ENCODE data around the gene TRABD2B. TPM values are rescaled to one million over a fixed set of nuclear protein-coding genes. Genes with fewer than 3 reads are reported as not detected.

TRABD2B gene
- total RNA-seq, 3 donors from 2014 or later, result 1.4 to 3.7 (median 2.3) TPM

DNA sequence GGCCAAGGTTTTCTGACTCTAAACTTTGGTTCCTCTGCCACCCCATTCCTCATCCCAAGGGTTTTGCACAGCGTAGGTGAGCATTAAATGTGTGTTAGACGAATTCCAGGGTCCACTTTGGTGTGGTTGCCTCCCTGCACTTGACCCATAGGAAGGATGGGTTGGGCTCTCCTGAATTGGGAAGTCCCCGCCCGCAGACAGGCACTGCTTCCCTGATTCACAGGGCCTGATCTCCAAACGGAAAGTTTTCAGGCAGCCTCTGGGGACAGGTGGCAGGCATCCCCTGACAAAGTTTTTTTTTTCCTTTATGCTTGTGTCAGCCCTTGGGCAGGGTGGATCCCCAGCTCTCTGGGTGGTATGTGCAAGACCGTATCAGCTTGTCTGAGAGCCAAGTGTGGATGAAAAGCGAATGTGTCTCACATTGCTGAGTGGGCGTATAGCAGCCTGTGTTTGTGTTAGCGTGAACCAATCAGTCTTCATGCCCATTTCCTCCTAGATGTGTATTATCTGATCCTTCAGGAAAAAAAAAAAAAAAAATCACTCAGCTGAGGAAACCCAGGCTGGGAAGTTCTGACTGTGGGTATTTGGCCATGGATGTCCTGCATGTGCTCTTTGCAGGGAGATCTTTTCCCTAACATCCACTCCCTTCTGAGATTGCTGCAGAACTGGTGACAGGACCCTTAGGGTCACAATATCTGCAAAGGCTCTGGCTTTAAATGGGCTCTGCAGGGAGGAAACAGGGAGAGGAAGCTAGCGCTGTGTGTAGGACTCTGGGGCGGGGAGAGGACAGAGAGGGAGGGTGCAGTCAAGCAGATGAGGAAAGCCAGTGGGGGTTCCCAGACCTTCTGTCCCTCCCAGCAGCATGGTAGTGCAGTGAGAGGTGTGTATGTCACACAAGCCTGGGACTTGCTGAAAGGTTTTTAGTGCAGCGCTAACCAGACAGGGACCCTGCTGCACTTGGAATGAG, 42.2 kb upstream of the TRABD2B start:
- TF ChIP-seq, protein P1, sequence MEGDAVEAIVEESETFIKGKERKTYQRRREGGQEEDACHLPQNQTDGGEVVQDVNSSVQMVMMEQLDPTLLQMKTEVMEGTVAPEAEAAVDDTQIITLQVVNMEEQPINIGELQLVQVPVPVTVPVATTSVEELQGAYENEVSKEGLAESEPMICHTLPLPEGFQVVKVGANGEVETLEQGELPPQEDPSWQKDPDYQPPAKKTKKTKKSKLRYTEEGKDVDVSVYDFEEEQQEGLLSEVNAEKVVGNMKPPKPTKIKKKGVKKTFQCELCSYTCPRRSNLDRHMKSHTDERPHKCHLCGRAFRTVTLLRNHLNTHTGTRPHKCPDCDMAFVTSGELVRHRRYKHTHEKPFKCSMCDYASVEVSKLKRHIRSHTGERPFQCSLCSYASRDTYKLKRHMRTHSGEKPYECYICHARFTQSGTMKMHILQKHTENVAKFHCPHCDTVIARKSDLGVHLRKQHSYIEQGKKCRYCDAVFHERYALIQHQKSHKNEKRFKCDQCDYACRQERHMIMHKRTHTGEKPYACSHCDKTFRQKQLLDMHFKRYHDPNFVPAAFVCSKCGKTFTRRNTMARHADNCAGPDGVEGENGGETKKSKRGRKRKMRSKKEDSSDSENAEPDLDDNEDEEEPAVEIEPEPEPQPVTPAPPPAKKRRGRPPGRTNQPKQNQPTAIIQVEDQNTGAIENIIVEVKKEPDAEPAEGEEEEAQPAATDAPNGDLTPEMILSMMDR (IDR thresholded peaks at IDR 0.05), result no peak
- no peak for TF ChIP-seq POLR2A (IDR thresholded peaks at IDR 0.05)
- TF ChIP-seq POLR2AphosphoS5 (IDR thresholded peaks at IDR 0.05), result no peak
- intact Hi-C loops (cut with DNase I; ENCODE audit: low total_unique reads), result no loop called here
- Histone ChIP-seq H3K27me3 (no peaks in the 10 kb centered on the region), H3K4me1 (no peaks in the 10 kb centered on the region), H3K27ac (no peak overlapping the region), H3K4me3 (no peak overlapping the region), H3K9me3 (no peaks in the 10 kb centered on the region), H3K36me3 (no peaks in the 10 kb centered on the region)
- no peak for DNase-seq (ENCODE audit: low spot score in 2 of 2)

DNA sequence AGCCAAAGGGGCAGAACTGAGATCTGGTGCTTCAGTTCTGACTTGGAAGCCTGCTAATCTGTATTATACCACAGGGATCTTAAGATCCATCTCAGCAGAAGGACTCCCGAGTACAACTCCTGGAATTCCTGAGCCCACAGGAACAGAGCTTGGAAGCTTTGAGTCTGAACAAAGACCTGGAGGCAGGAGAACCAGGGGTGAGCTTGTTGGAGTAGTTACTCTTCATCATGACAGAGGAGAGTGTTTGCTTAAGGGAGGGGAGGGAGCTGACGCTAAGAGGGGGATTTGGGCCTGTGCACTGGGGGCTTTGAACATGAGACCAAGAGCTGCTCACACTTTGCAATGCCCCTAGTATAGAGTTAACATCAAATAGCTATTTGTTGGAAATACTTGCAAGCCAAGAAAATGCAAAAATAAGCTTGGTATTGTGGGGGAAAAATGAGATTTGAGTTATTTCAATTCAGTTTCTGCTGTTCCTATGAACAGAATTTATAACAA, 41.1 kb upstream of the TRABD2B start:
- intact Hi-C loops (cut with DNase I; ENCODE audit: low total_unique reads), result no loop called here
- no peak for DNase-seq (ENCODE audit: low spot score in 2 of 2)
- H3K27me3 ChIP-seq, result no peaks in the 10 kb centered on the region
- H3K4me1 ChIP-seq, result no peaks in the 10 kb centered on the region
- TF ChIP-seq POLR2AphosphoS5 (IDR thresholded peaks at IDR 0.05), result no peak
- TF ChIP-seq POLR2A (IDR thresholded peaks at IDR 0.05), result no peak
- TF ChIP-seq, protein P1 (IDR thresholded peaks at IDR 0.05), result no peak
- H3K9me3 ChIP-seq, result no peaks in the 10 kb centered on the region
- no peak overlapping the region for H3K4me3 ChIP-seq
- H3K27ac ChIP-seq, result no peak overlapping the region
- no peaks in the 10 kb centered on the region for H3K36me3 ChIP-seq

- Histone ChIP-seq H3K27me3 (no peaks in the 10 kb centered on the region), H3K36me3 (no peaks in the 10 kb centered on the region), H3K4me3 (no peak overlapping the region), H3K27ac (no peak overlapping the region), H3K9me3 (no peaks in the 10 kb centered on the region), H3K4me1 (no peaks in the 10 kb centered on the region)
- intact Hi-C loops (cut with DNase I; ENCODE audit: low total_unique reads), result no loop called here
- TF ChIP-seq POLR2AphosphoS5 (IDR thresholded peaks at IDR 0.05), result no peak
- no peak for TF ChIP-seq POLR2A (IDR thresholded peaks at IDR 0.05)
- TF ChIP-seq, protein P1 (IDR thresholded peaks at IDR 0.05), result no peak
- DNase-seq (ENCODE audit: low spot score in 2 of 2), result no peak
These were observed 39.6 kb upstream of the TRABD2B start for GRCh38 chr1:48036710-48037355.

- no peak for DNase-seq (ENCODE audit: low spot score in 2 of 2)
- intact Hi-C loops (cut with DNase I; ENCODE audit: low total_unique reads), result no loop called here
- H3K4me1 ChIP-seq, result no peaks in the 10 kb centered on the region
- no peak overlapping the region for H3K4me3 ChIP-seq
- no peaks in the 10 kb centered on the region for H3K36me3 ChIP-seq
- no peaks in the 10 kb centered on the region for H3K9me3 ChIP-seq
- H3K27me3 ChIP-seq, result no peaks in the 10 kb centered on the region
- no peak overlapping the region for H3K27ac ChIP-seq
- TF ChIP-seq POLR2A (IDR thresholded peaks at IDR 0.05) (no peak), POLR2AphosphoS5 (IDR thresholded peaks at IDR 0.05) (no peak)
- TF ChIP-seq, protein P1 (IDR thresholded peaks at IDR 0.05), result no peak
These were observed 38.4 kb upstream of the TRABD2B start for GRCh38 chr1:48035371-48036141.

Measured in breast epithelium (tissue), 4 donors.